Ishikawa (cell line): ENCODE measurements around the gene MFRP.
A peak's percentile ranks its signal among the peaks of the same experiment; 100 is the strongest.

Experiments used
- CEBPB ChIP-seq: IDR thresholded peaks from 2 replicates; pipeline ENCODE4 v1.6.1; 2012
- EP300 ChIP-seq: IDR thresholded peaks from 2 replicates; pipeline ENCODE4 v1.6.1; 2012; ENCODE audit warnings: borderline replicate concordance
- MAX ChIP-seq: IDR thresholded peaks from 2 replicates; pipeline ENCODE4 v1.6.1; 2012
- NFIC ChIP-seq: IDR thresholded peaks from 2 replicates; pipeline ENCODE4 v1.6.1; 2012
- TCF12 ChIP-seq: IDR thresholded peaks from 2 replicates; pipeline ENCODE4 v1.6.1; 2012; ENCODE audit warnings: low read depth
- TEAD4 ChIP-seq: IDR thresholded peaks from 2 replicates; pipeline ENCODE4 v1.6.1; 2012
- YY1 ChIP-seq: IDR thresholded peaks from 2 replicates; pipeline ENCODE4 v1.6.1; 2012; ENCODE audit warnings: low read depth

- peak; percentile 30; the same call in 1 of the 2 replicates for TF ChIP-seq TEAD4
- peak; percentile 84 for TF ChIP-seq MAX
- 0 out of 2 replicates have a peak, but pooled peaks have one; percentile 24 for TF ChIP-seq NFIC
- TF ChIP-seq EP300: no peak
- no peak for TF ChIP-seq YY1
- TF ChIP-seq CEBPB: no peak
- no peak for TF ChIP-seq TCF12
These were observed 25.3 kb upstream of the MFRP start for GRCh38 chr11:119371778-119372182.
